ENCODE measurements around the gene PAF1. TPM values are rescaled to one million over a fixed set of nuclear protein-coding genes. Genes with fewer than 3 reads are reported as not detected.
A peak's percentile ranks its signal among the peaks of the same experiment; 100 is the strongest.

The PAF1 gene
- total RNA-seq, 1 donor from 2014 or later: 33.3 TPM

- ATAC-seq (no peak), DNase-seq (no peak)
- intact Hi-C loops (cut with DNase I): no loop called here
- TF ChIP-seq CTCF (IDR thresholded peaks at IDR 0.05): no peak
- no peaks in the 10 kb centered on the region for H3K27me3 ChIP-seq
- no peak overlapping the region for H3K4me3 ChIP-seq
- H3K4me1 ChIP-seq: peaks cover 22% of the 10 kb centered on the region
- peaks cover 52% of the 10 kb centered on the region for H3K36me3 ChIP-seq
- H3K9me3 ChIP-seq: no peaks in the 10 kb centered on the region
- no peak overlapping the region for H3K27ac ChIP-seq
These were observed 21.7 kb downstream of the PAF1 start for GRCh38 chr19:39369200-39369599.

- Histone ChIP-seq H3K36me3 (peaks cover 56% of the 10 kb centered on the region), H3K9me3 (no peaks in the 10 kb centered on the region), H3K4me1 (peaks cover 8% of the 10 kb centered on the region), H3K4me3 (no peak overlapping the region), H3K27me3 (no peaks in the 10 kb centered on the region), H3K27ac (no peak overlapping the region)
- no peak for TF ChIP-seq CTCF (IDR thresholded peaks at IDR 0.05)
- ATAC-seq: no peak
- intact Hi-C loops (cut with DNase I): no loop called here
- DNase-seq: no peak
These were observed 25.4 kb downstream of the PAF1 start for GRCh38 chr19:39365531-39365930.

- ATAC-seq (no peak), DNase-seq (peak; percentile 40)
- Histone ChIP-seq H3K36me3 (peaks cover 57% of the 10 kb centered on the region), H3K27me3 (no peaks in the 10 kb centered on the region), H3K9me3 (no peaks in the 10 kb centered on the region), H3K4me3 (no peak overlapping the region), H3K27ac (no peak overlapping the region), H3K4me1 (peaks cover 8% of the 10 kb centered on the region)
- TF ChIP-seq CTCF (IDR thresholded peaks at IDR 0.05): no peak
- intact Hi-C loops (cut with DNase I): no loop called here
These were observed 26.9 kb downstream of the PAF1 start for GRCh38 chr19:39363901-39364457.

GRCh38 chr19:39362682-39363657 lies 27.9 kb downstream of the PAF1 start:
- Histone ChIP-seq H3K36me3 (peaks cover 59% of the 10 kb centered on the region), H3K9me3 (no peaks in the 10 kb centered on the region), H3K4me1 (peaks cover 8% of the 10 kb centered on the region), H3K4me3 (no peak overlapping the region), H3K27ac (peak overlapping the region; percentile 17), H3K27me3 (no peaks in the 10 kb centered on the region)
- TF ChIP-seq CTCF (IDR thresholded peaks at IDR 0.05): no peak
- no peak for ATAC-seq
- DNase-seq: peak; percentile 34
- intact Hi-C loops (cut with DNase I): no loop called here

GRCh38 chr19:39360599-39360998 lies 30.3 kb downstream of the PAF1 start:
- ATAC-seq (no peak), DNase-seq (no peak)
- peaks cover 8% of the 10 kb centered on the region for H3K4me1 ChIP-seq
- H3K27ac ChIP-seq: no peak overlapping the region
- no peaks in the 10 kb centered on the region for H3K27me3 ChIP-seq
- H3K9me3 ChIP-seq: no peaks in the 10 kb centered on the region
- peaks cover 72% of the 10 kb centered on the region for H3K36me3 ChIP-seq
- no peak overlapping the region for H3K4me3 ChIP-seq
- intact Hi-C loops (cut with DNase I): no loop called here
- no peak for TF ChIP-seq CTCF (IDR thresholded peaks at IDR 0.05)

Measured in upper lobe of right lung (tissue), 1 donor.